SK-N-SH (cell line): Measurements from ENCODE around the gene DPF1.

Source experiments
- EP300 ChIP-seq, 2 experiments: IDR thresholded peaks; 2 replicates each; pipeline versions ENCODE4 v1.4.0 to v1.6.1; 2012; ENCODE audit warnings: borderline replicate concordance in 1 of 2, low read depth in 1 of 2, low read length in 1 of 2
- JUND ChIP-seq: IDR thresholded peaks from 2 replicates; pipeline ENCODE4 v1.4.0; 2012
- REST ChIP-seq: IDR thresholded peaks from 2 replicates; pipeline ENCODE4 v1.6.1; 2012; ENCODE audit warnings: mild to moderate bottlenecking, low read depth, low read length, moderate library complexity

DNA sequence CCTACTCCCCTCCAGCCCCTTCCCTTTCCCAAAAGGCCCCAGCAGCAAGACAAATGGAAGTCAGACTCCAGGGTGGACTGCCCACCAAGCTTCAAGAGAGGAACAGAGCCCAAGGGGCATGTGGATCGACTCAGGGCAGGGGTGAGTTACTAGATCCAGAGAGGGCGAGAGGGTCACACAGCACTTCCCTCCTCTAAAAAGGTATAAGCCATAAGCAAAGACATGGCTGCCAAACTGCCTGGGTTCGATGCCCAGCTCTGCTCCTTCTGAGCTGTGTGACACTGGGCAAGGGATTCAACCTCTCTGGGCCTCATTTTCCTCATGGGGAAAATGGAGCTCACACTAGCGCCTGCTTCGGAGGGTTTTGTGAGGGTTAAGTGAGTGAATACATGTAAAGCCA, 28.4 kb upstream of the DPF1 start:
- TF ChIP-seq REST = no peak
- TF ChIP-seq EP300 (IDR thresholded peaks at IDR 0.05; ENCODE audit: borderline replicate concordance in 1 of 2, low read depth in 1 of 2, low read length in 1 of 2) = no peak
- no peak for TF ChIP-seq JUND
